Panc1 (cell line): ENCODE measurements around the gene ARMC8. TPM values are rescaled to one million over a fixed set of nuclear protein-coding genes. Genes with fewer than 3 reads are reported as not detected.

ENCODE experiments used
- ATAC-seq: fragments of 200-7000 bp; cut with Tn5 transposase; 2 replicates; pipeline ENCODE4 v1.9.1; 2020; ENCODE audit warnings: mild to moderate bottlenecking, moderate library complexity
- BruUV-seq: library from RNA; stranded (reverse); fragments of 400-500 nt; replicated peaks from 2 replicates; lab custom pipeline; 2021; lab: Mats Ljungman, UMichigan
- CTCF ChIA-PET: fragments of 300-600 bp; sonication (Branson Sonifier 250); formaldehyde crosslinking; loops from one replicate; lab custom pipeline; 2022; ENCODE audit warnings: antibody characterized with exemption; lab: Charles Lee
- POLR2A ChIA-PET: fragments of 300-600 bp; sonication (Branson Sonifier 250); formaldehyde crosslinking; loops from one replicate; lab custom pipeline; 2022; ENCODE audit warnings: antibody characterized with exemption; lab: Charles Lee
- DNase-seq: peaks from one replicate; pipeline ENCODE4 v3.0.0-alpha.2; 2010; ENCODE audit warnings: low read depth, low spot score
- H3K27ac ChIP-seq: 2 replicates; pipeline ENCODE4 v1.5.1; 2011; ENCODE audit warnings: mild to moderate bottlenecking, low read length, inconsistent platforms
- H3K27me3 ChIP-seq: fragments of 200-500 bp; sonication (Bioruptor generic); 2 replicates; pipeline ENCODE4 v1.6.0; 2014; ENCODE audit warnings: low read length, inconsistent platforms; ENCODE audit not compliant: control insufficient read depth, insufficient read depth
- H3K36me3 ChIP-seq: fragments of 200-500 bp; sonication (Bioruptor generic); 2 replicates; pipeline ENCODE4 v1.5.1; 2014; ENCODE audit warnings: inconsistent platforms, mild to moderate bottlenecking, low read length, moderate library complexity; ENCODE audit not compliant: control insufficient read depth, insufficient read depth
- H3K4me1 ChIP-seq: 2 replicates; pipeline ENCODE4 v1.5.1; 2011; ENCODE audit warnings: inconsistent platforms, mild to moderate bottlenecking, low read length, moderate library complexity; ENCODE audit not compliant: control insufficient read depth, insufficient read depth
- H3K4me3 ChIP-seq, 2 experiments: 2 replicates each; pipeline ENCODE4 v1.5.1; 2011 to 2012; ENCODE audit warnings: low read depth in 2 of 2, low read length in 2 of 2, mild to moderate bottlenecking in 2 of 2, inconsistent platforms in 1 of 2, moderate library complexity in 1 of 2
- H3K9me3 ChIP-seq: fragments of 200-500 bp; sonication (Bioruptor generic); 2 replicates; pipeline ENCODE4 v1.5.1; 2014; ENCODE audit warnings: low read depth, mild to moderate bottlenecking, inconsistent platforms, low read length, moderate library complexity; ENCODE audit not compliant: control insufficient read depth, insufficient read depth
- CTCF ChIP-seq: fragments of 450-650 bp; IDR thresholded peaks from 2 replicates; pipeline ENCODE4 v1.5.1; 2017; ENCODE audit warnings: mild to moderate bottlenecking
- POLR2AphosphoS5 ChIP-seq: IDR thresholded peaks from 2 replicates; pipeline ENCODE4 v1.6.1; 2012; ENCODE audit warnings: mild to moderate bottlenecking, low read depth, low read length, moderate library complexity
- REST ChIP-seq, 2 experiments: IDR thresholded peaks; 2 replicates each; pipeline ENCODE4 v1.6.1; 2011 to 2012; ENCODE audit warnings: low read depth in 2 of 2, control low read depth in 1 of 2, low read length in 1 of 2, mild to moderate bottlenecking in 1 of 2, moderate library complexity in 1 of 2; ENCODE audit not compliant: insufficient read depth in 1 of 2
- SIN3A ChIP-seq: IDR thresholded peaks from 2 replicates; pipeline ENCODE4 v1.6.1; 2012; ENCODE audit warnings: low read depth, mild to moderate bottlenecking, low read length, moderate library complexity, borderline replicate concordance; ENCODE audit not compliant: insufficient read depth
- TCF7L2 ChIP-seq: IDR thresholded peaks from 2 replicates; pipeline ENCODE4 v1.6.1; 2011; ENCODE audit warnings: mild to moderate bottlenecking, low read depth, low read length, inconsistent platforms
- in situ Hi-C: cut with HindIII; loops from 2 replicates; pipeline ENCODE4 v1.10.0; 2016; ENCODE audit warnings: low sequenced_read_pairs, low pct_unique_long_range_greater_than_20kb
- intact Hi-C: fragments of 100-400 bp; cut with micrococcal nuclease; formaldehyde crosslinking; loops from one replicate; pipeline ENCODE4 v1.10.0; 2022; ENCODE audit not compliant: unreplicated experiment
- total RNA-seq: library from RNA; stranded (reverse); gene quantifications from one replicate; pipeline ENCODE4 v1.2.1, GENCODE V29; 2021; ENCODE audit not compliant: unreplicated experiment

Gene ARMC8
- total RNA-seq, 1 experiment from 2014 or later: 56.0 TPM

DNA sequence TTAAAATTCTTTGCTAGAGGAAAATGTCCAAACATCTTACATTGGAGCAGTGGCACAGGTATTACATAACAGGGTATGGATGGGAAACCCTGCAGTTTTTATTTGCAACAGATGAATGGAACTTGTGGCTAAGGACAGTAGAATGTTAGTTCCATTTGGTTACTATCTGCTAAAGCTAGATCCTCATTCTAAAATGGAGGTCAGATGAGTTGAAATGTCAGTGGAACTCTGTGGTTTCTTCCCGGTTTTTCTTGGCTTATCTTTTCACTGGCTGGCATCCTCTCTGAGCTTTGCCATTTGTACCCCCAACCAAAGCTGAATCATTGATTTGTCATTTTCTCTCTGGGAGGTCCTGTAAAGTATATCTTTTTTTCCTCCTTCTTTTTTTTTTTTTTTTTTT lies 68.9 kb downstream of the ARMC8 start:
- no peak for TF ChIP-seq POLR2AphosphoS5
- no peak for TF ChIP-seq SIN3A
- no peak for TF ChIP-seq REST (IDR thresholded peaks at IDR 0.05; ENCODE audit: insufficient read depth in 1 of 2, low read depth in 2 of 2, low read length in 1 of 2)
- TF ChIP-seq TCF7L2: no peak
- no peak for TF ChIP-seq CTCF
- Histone ChIP-seq H3K9me3 (no peaks in the 10 kb centered on the region), H3K4me1 (no peaks in the 10 kb centered on the region), H3K4me3 (no peak overlapping the region), H3K27me3 (no peaks in the 10 kb centered on the region), H3K27ac (no peak overlapping the region), H3K36me3 (no peaks in the 10 kb centered on the region)
- DNase-seq (no peak), ATAC-seq (no peak)
- intact Hi-C loops: no loop called here
- CTCF ChIA-PET: no interaction called here
- no TSS peak for BruUV-seq
- in situ Hi-C loops: no loop called here
- POLR2A ChIA-PET: interaction anchor here (0.6 kb wide), 1 partner anchor 49 kb away, joined by 15 read pairs; no protein-coding TSS in a partner anchor

DNA sequence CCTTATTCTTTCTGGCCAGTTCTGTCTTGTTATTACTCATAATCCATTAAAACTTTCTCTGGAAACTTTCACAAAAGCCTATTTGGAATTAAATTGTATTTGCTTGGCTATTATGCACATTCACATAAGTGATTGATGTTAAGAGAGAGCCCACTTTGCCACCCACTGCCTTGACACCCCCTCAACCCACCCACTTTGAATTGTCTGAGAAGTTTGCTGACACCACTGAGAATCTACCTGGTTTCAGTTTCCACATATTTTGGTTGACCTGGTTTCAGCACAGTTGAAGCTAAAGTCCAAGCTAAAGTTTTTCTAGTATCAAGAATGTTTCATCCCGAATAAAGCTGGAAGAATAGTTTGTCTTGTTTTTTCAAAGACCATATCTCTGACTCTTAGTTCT lies 70.9 kb downstream of the ARMC8 start:
- POLR2A ChIA-PET: no interaction called here
- no peaks in the 10 kb centered on the region for H3K4me1 ChIP-seq
- H3K9me3 ChIP-seq: no peaks in the 10 kb centered on the region
- no peak overlapping the region for H3K27ac ChIP-seq
- TF ChIP-seq SIN3A (no peak), CTCF (no peak), REST (IDR thresholded peaks at IDR 0.05; ENCODE audit: insufficient read depth in 1 of 2, low read depth in 2 of 2, low read length in 1 of 2) (no peak), POLR2AphosphoS5 (no peak), TCF7L2 (no peak)
- ATAC-seq (no peak), DNase-seq (no peak)
- H3K27me3 ChIP-seq: no peaks in the 10 kb centered on the region
- BruUV-seq: no TSS peak
- CTCF ChIA-PET: no interaction called here
- H3K36me3 ChIP-seq: no peaks in the 10 kb centered on the region
- in situ Hi-C loops: no loop called here
- intact Hi-C loops: no loop called here
- no peak overlapping the region for H3K4me3 ChIP-seq
